GM06990 (cell line): Measurements from ENCODE around the gene LATS1.

Experiments used
- DNase-seq: peaks from one replicate; pipeline ENCODE4 v3.0.0-alpha.2; 2011; ENCODE audit not compliant: insufficient read length; ENCODE audit errors: extremely low read depth
- H3K27me3 ChIP-seq: replicated peaks from 2 replicates; pipeline ENCODE4 v1.6.0; 2011; ENCODE audit warnings: low read length; ENCODE audit not compliant: control insufficient read depth, insufficient read depth
- H3K36me3 ChIP-seq: 2 replicates; pipeline ENCODE4 v1.5.1; 2011; ENCODE audit warnings: low read length; ENCODE audit not compliant: control insufficient read depth, insufficient read depth
- H3K4me3 ChIP-seq: replicated peaks from 2 replicates; pipeline ENCODE4 v1.5.1; 2011; ENCODE audit warnings: low read depth, mild to moderate bottlenecking, control low read depth, low read length
- CTCF ChIP-seq: IDR thresholded peaks from 2 replicates; pipeline ENCODE4 v1.5.1; 2011; ENCODE audit warnings: low read length, control low read depth, mild to moderate bottlenecking, inconsistent platforms; ENCODE audit not compliant: insufficient read depth, poor library complexity, severe bottlenecking

Gene LATS1

GRCh38 chr6:149646599-149646998 lies 71.3 kb downstream of the LATS1 start:
- Histone ChIP-seq H3K4me3 (no peak overlapping the region), H3K27me3 (no peaks in the 10 kb centered on the region), H3K36me3 (no peaks in the 10 kb centered on the region)
- TF ChIP-seq CTCF, result no peak
- no peak for DNase-seq

- Histone ChIP-seq H3K27me3 (no peaks in the 10 kb centered on the region), H3K4me3 (no peak overlapping the region), H3K36me3 (no peaks in the 10 kb centered on the region)
- DNase-seq, result no peak
- no peak for TF ChIP-seq CTCF
Measured at GRCh38 chr6:149642829-149643580, 74.9 kb downstream of the LATS1 start.

- TF ChIP-seq CTCF, result no peak
- Histone ChIP-seq H3K36me3 (no peaks in the 10 kb centered on the region), H3K27me3 (no peaks in the 10 kb centered on the region), H3K4me3 (no peak overlapping the region)
- no peak for DNase-seq
Measured at GRCh38 chr6:149636124-149636523, 81.8 kb downstream of the LATS1 start.

- Histone ChIP-seq H3K36me3 (no peaks in the 10 kb centered on the region), H3K4me3 (no peak overlapping the region), H3K27me3 (no peaks in the 10 kb centered on the region)
- TF ChIP-seq CTCF, result no peak
- DNase-seq, result no peak
Measured at GRCh38 chr6:149634315-149634714, 83.6 kb downstream of the LATS1 start.

- Histone ChIP-seq H3K4me3 (no peak overlapping the region), H3K27me3 (no peaks in the 10 kb centered on the region), H3K36me3 (peaks cover 1% of the 10 kb centered on the region; the same call in 1 of the 2 replicates)
- TF ChIP-seq CTCF, result peak; percentile 22
- DNase-seq, result peak; percentile 37
Measured at GRCh38 chr6:149628875-149629510, 88.9 kb downstream of the LATS1 start.
